Activated gamma-delta T cell treated with Interleukin-2 at 50 U/mL for 16 hours (primary cell): Measurements from ENCODE around the gene TRIM24.

ENCODE experiments used
- DNase-seq: peaks from one replicate; pipeline ENCODE4 v3.0.0-alpha.2; 2020

Gene TRIM24

GRCh38 chr7:138581065-138581464, 121.0 kb downstream of the TRIM24 start:
- no peak for DNase-seq

GRCh38 chr7:138584283-138584682, 124.2 kb downstream of the TRIM24 start:
- DNase-seq = no peak

- no peak for DNase-seq
Measured at GRCh38 chr7:138584696-138585095, 124.6 kb downstream of the TRIM24 start.

- DNase-seq = no peak
Measured at GRCh38 chr7:138585283-138585993, 125.4 kb downstream of the TRIM24 start.

GRCh38 chr7:138587485-138587884, 127.4 kb downstream of the TRIM24 start:
- no peak for DNase-seq

GRCh38 chr7:138588986-138589385, 128.9 kb downstream of the TRIM24 start:
- DNase-seq = no peak

GRCh38 chr7:138590154-138590553, 130.1 kb downstream of the TRIM24 start:
- DNase-seq = no peak

- DNase-seq = no peak
Measured at GRCh38 chr7:138595454-138595853, 135.4 kb downstream of the TRIM24 start.

- DNase-seq = no peak
Measured at GRCh38 chr7:138602451-138602850, 142.4 kb downstream of the TRIM24 start.

GRCh38 chr7:138603549-138604318, 143.7 kb downstream of the TRIM24 start:
- DNase-seq = no peak

- no peak for DNase-seq
Measured at GRCh38 chr7:138606236-138606635, 146.2 kb downstream of the TRIM24 start.

- DNase-seq = no peak
Measured at GRCh38 chr7:138607216-138608126, 147.4 kb downstream of the TRIM24 start.

- no peak for DNase-seq
Measured at GRCh38 chr7:138608275-138608674, 148.2 kb downstream of the TRIM24 start.

- DNase-seq = no peak
Measured at GRCh38 chr7:138610671-138611170, 150.7 kb downstream of the TRIM24 start.

GRCh38 chr7:138613630-138614029, 153.6 kb downstream of the TRIM24 start:
- no peak for DNase-seq

GRCh38 chr7:138616085-138616484, 156.0 kb downstream of the TRIM24 start:
- DNase-seq = no peak

- no peak for DNase-seq
Measured at GRCh38 chr7:138618506-138618905, 158.4 kb downstream of the TRIM24 start.

- DNase-seq = no peak
Measured at GRCh38 chr7:138618933-138619332, 158.9 kb downstream of the TRIM24 start.

- no peak for DNase-seq
Measured at GRCh38 chr7:138622841-138623240, 162.8 kb downstream of the TRIM24 start.

- no peak for DNase-seq
Measured at GRCh38 chr7:138625084-138625848, 165.2 kb downstream of the TRIM24 start.

GRCh38 chr7:138625849-138626230, 165.8 kb downstream of the TRIM24 start:
- peak; percentile 12 for DNase-seq

- DNase-seq = no peak
Measured at GRCh38 chr7:138626846-138627245, 166.8 kb downstream of the TRIM24 start.
